Ishikawa (cell line): ENCODE data around the gene OR2L8.
A peak's percentile ranks its signal among the peaks of the same experiment; 100 is the strongest.

ENCODE experiments used
- CEBPB ChIP-seq: IDR thresholded peaks from 2 replicates; pipeline ENCODE4 v1.6.1; 2012
- CREB1 ChIP-seq: IDR thresholded peaks from 2 replicates; pipeline ENCODE4 v1.6.1; 2012; ENCODE audit warnings: low read depth
- EGR1 ChIP-seq: IDR thresholded peaks from 2 replicates; pipeline ENCODE4 v1.6.1; 2012
- EP300 ChIP-seq: IDR thresholded peaks from 2 replicates; pipeline ENCODE4 v1.6.1; 2012; ENCODE audit warnings: borderline replicate concordance
- FOXM1 ChIP-seq: IDR thresholded peaks from 2 replicates; pipeline ENCODE4 v1.6.1; 2012; ENCODE audit warnings: low read depth, borderline replicate concordance
- NFIC ChIP-seq: IDR thresholded peaks from 2 replicates; pipeline ENCODE4 v1.6.1; 2012
- RAD21 ChIP-seq: IDR thresholded peaks from 2 replicates; pipeline ENCODE4 v1.6.1; 2012; ENCODE audit warnings: low read depth
- TAF1 ChIP-seq: IDR thresholded peaks from 2 replicates; pipeline ENCODE4 v1.6.1; 2012; ENCODE audit warnings: low read depth, mild to moderate bottlenecking
- TCF12 ChIP-seq: IDR thresholded peaks from 2 replicates; pipeline ENCODE4 v1.6.1; 2012; ENCODE audit warnings: low read depth
- TEAD4 ChIP-seq: IDR thresholded peaks from 2 replicates; pipeline ENCODE4 v1.6.1; 2012
- YY1 ChIP-seq: IDR thresholded peaks from 2 replicates; pipeline ENCODE4 v1.6.1; 2012; ENCODE audit warnings: low read depth
- ZBTB7A ChIP-seq: IDR thresholded peaks from 2 replicates; pipeline ENCODE4 v1.6.1; 2012; ENCODE audit warnings: low read depth
- TF ChIP-seq, protein P1 (sequence below): IDR thresholded peaks from 2 replicates; pipeline ENCODE4 v1.6.1; 2012
- TF ChIP-seq, protein P2 (sequence below): IDR thresholded peaks from 2 replicates; pipeline ENCODE4 v1.6.1; 2012
- TF ChIP-seq, protein P3 (sequence below): IDR thresholded peaks from 2 replicates; pipeline ENCODE4 v1.6.1; 2012; ENCODE audit warnings: low read depth, mild to moderate bottlenecking

The OR2L8 gene

DNA sequence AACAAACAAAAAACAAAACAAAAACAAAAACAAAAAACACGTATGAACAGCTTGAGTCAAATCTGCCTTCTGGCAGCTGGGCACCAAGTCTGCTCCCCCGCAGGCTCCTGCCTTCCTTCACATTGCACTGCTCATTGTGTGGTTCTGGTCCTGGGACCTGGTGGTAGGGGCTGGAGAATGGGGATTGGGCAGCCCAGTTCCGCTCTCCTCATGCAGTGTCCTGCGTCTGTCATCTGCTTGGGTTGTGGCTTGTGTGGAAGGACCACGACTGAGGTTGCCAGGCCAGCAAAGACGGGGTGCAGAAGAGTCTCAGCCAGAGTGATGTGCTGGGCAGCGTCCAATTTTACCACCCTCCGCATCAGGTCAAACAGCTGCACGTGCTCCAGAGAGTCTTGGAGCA, 12.9 kb upstream of the OR2L8 start:
- TF ChIP-seq YY1 (no peak), CREB1 (no peak), TEAD4 (no peak), ZBTB7A (no peak), FOXM1 (no peak), TCF12 (no peak), RAD21 (no peak), NFIC (no peak), TAF1 (no peak), CEBPB (no peak), EGR1 (no peak), EP300 (no peak)
- TF ChIP-seq, protein P1, sequence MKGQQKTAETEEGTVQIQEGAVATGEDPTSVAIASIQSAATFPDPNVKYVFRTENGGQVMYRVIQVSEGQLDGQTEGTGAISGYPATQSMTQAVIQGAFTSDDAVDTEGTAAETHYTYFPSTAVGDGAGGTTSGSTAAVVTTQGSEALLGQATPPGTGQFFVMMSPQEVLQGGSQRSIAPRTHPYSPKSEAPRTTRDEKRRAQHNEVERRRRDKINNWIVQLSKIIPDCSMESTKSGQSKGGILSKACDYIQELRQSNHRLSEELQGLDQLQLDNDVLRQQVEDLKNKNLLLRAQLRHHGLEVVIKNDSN, result no peak
- TF ChIP-seq, protein P2, sequence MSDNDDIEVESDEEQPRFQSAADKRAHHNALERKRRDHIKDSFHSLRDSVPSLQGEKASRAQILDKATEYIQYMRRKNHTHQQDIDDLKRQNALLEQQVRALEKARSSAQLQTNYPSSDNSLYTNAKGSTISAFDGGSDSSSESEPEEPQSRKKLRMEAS, result no peak

DNA sequence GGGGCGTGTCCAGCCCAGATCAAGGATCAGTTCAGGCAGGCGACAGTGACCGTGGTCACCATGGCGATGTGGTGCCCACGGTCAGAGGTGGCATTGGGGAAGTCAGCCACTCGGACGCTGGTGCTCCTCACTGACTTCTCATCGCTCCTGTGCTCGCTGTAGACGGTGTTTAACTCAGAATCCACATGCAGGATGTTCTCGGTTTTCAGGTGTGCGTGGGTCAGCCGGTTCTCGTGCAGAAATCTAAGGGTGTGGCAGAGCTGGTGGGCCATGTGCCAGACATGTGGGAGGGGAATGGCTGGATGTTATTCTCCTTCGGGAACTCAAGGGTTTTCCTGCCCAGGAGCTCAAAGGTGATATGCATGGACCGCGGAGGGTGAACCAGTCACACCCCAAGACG, 12.2 kb upstream of the OR2L8 start:
- TF ChIP-seq, protein P3, sequence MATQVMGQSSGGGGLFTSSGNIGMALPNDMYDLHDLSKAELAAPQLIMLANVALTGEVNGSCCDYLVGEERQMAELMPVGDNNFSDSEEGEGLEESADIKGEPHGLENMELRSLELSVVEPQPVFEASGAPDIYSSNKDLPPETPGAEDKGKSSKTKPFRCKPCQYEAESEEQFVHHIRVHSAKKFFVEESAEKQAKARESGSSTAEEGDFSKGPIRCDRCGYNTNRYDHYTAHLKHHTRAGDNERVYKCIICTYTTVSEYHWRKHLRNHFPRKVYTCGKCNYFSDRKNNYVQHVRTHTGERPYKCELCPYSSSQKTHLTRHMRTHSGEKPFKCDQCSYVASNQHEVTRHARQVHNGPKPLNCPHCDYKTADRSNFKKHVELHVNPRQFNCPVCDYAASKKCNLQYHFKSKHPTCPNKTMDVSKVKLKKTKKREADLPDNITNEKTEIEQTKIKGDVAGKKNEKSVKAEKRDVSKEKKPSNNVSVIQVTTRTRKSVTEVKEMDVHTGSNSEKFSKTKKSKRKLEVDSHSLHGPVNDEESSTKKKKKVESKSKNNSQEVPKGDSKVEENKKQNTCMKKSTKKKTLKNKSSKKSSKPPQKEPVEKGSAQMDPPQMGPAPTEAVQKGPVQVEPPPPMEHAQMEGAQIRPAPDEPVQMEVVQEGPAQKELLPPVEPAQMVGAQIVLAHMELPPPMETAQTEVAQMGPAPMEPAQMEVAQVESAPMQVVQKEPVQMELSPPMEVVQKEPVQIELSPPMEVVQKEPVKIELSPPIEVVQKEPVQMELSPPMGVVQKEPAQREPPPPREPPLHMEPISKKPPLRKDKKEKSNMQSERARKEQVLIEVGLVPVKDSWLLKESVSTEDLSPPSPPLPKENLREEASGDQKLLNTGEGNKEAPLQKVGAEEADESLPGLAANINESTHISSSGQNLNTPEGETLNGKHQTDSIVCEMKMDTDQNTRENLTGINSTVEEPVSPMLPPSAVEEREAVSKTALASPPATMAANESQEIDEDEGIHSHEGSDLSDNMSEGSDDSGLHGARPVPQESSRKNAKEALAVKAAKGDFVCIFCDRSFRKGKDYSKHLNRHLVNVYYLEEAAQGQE, result no peak
- TF ChIP-seq YY1 (no peak), TEAD4 (no peak), EGR1 (no peak)

DNA sequence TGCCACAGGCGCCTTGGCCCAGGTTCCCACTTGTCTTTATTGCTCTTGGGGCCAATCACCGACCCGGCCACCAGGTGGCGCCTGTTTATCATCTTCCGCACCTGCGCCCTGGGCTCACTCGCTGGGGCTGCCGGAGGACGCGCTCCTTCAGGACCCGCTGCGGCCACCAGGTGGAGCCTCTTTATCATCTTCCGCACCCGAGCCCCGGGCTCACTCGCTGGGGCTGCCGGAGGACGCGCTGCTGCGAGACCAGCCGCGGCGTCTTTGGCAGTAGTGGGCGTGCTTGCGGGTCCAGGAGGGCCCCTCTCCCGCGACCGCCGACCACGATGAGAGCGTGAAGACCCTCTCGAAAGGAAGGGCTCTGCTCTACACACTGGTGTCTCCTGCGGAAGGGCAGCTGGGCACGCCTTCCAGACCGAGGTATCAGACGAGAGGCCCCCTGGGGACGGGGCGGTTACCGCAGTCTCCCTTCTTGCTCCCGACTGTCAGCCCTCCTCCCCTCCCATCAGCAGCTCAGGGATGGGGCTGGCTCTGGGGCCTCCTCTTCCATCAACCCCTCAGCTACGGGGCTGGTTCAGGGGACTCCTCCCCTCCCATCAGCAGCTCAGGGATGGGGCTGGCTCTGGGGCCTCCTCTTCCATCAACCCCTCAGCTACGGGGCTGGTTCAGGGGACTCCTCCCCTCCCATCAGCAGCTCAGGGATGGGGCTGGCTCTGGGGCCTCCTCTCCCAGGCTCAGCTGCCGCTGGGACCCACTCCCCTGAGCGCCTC, 11.5 kb upstream of the OR2L8 start:
- peak; percentile 48; the same call in 1 of the 2 replicates for TF ChIP-seq RAD21

DNA sequence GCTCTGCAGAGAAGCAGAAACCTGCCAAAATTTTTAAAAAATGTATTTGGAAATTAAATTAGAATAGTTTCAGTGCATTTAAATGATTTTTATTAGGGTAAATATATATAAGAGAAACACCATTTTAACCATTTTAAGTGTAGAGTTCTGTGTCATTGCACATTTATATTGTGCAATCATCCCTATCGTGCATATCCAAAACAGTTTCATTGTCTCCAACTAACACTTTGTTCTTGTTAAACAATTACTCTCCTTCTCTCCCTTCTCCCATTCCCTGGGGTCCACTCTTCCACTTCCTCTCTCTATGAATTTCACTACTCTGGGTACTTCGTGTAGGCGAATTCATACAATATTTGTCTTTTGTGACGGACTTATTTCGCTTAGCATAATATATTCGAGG, 6.0 kb upstream of the OR2L8 start:
- TF ChIP-seq CEBPB (no peak), TEAD4 (no peak), CREB1 (no peak), TAF1 (no peak), YY1 (no peak), RAD21 (no peak), EGR1 (no peak), EP300 (no peak), ZBTB7A (no peak), NFIC (no peak), TCF12 (no peak), FOXM1 (no peak)
- TF ChIP-seq, protein P2, result no peak
- TF ChIP-seq, protein P1, result no peak
- TF ChIP-seq, protein P3, result no peak

DNA sequence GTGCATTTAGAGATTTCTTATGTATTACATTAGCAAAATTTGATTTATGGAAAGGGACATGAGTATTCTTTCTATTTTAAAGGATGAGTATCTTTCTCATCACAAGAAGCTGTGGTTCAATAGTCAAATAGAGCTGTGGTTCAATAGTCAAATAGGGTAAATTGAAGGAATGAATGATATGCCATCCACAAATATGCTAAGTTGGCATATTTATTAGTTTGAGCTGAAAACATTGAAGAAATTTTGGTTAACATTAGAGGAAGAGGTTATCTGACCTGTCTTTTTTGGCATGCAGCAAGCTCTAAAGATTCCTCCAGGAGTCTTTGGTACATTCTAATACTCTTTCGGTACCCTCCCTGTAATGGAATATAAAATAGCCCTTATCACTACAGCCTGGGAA, 4.8 kb downstream of the OR2L8 start:
- TF ChIP-seq, protein P2, result no peak
- TF ChIP-seq FOXM1 (no peak), RAD21 (no peak), TAF1 (no peak)
- TF ChIP-seq, protein P3, result no peak
